Esophagus (tissue), 2 donors: ENCODE data around the gene RAPGEF2. TPM values are rescaled to one million over a fixed set of nuclear protein-coding genes. Genes with fewer than 3 reads are reported as not detected.

Experiments used
- H3K27ac ChIP-seq, 2 donors: one replicate each; pipeline ENCODE4 v1.5.1; 2013; ENCODE audit warnings: low read depth in 2 of 2, mild to moderate bottlenecking in 2 of 2, inconsistent platforms in 1 of 2, low read length in 1 of 2, moderate library complexity in 1 of 2
- H3K27me3 ChIP-seq, 2 donors: one replicate each; pipeline ENCODE4 v1.6.1; 2013; ENCODE audit warnings: low read length in 2 of 2, control low read depth in 1 of 2, mild to moderate bottlenecking in 1 of 2; ENCODE audit not compliant: insufficient read depth in 2 of 2, control insufficient read depth in 1 of 2
- H3K36me3 ChIP-seq, 2 donors: one replicate each; pipeline ENCODE4 v1.6.1; 2013; ENCODE audit warnings: low read length in 1 of 2; ENCODE audit not compliant: control insufficient read depth in 2 of 2, insufficient read depth in 2 of 2
- H3K4me1 ChIP-seq, 2 donors: one replicate each; pipeline ENCODE4 v1.6.1; 2013; ENCODE audit warnings: low read length in 1 of 2; ENCODE audit not compliant: control insufficient read depth in 2 of 2, insufficient read depth in 2 of 2
- H3K4me3 ChIP-seq, 2 donors: one replicate each; pipeline ENCODE4 v1.5.1; 2013; ENCODE audit warnings: low read length in 2 of 2, mild to moderate bottlenecking in 2 of 2, low read depth in 1 of 2, moderate library complexity in 1 of 2
- H3K9me3 ChIP-seq, 2 donors: one replicate each; pipeline ENCODE4 v1.6.1; 2013; ENCODE audit warnings: mild to moderate bottlenecking in 2 of 2, low read depth in 1 of 2, low read length in 1 of 2, moderate library complexity in 1 of 2; ENCODE audit not compliant: control insufficient read depth in 2 of 2, insufficient read depth in 1 of 2
- WGBS, 2 donors: extraction: QIAGEN DNeasy Blood & Tissue Kit; methylation state at CpG; one replicate each; pipeline ENCODE4 v1.1.7; 2013; 5-methylcytosine and 5-hydroxymethylcytosine counted together
- polyA plus RNA-seq, 2 donors: library from polyadenylated mRNA; stranded (reverse); fragments of 200-250 nt; gene quantifications; one replicate each; pipeline ENCODE4 v1.2.3, GENCODE V29; 2013
- donor health status: healthy with polysubstance abuse.
- donor health status: Bipolar disorder and iron deficiency.

Gene RAPGEF2
- polyA plus RNA-seq, 2 donors = 3.9 to 4.3 TPM

GRCh38 chr4:159171287-159171686, 68.4 kb downstream of the RAPGEF2 start:
- H3K27me3 ChIP-seq = no peaks in the 10 kb centered on the region
- peaks cover 0 to 3% of the 10 kb centered on the region in 2 donors for H3K4me1 ChIP-seq
- no peak overlapping the region for H3K4me3 ChIP-seq
- H3K36me3 ChIP-seq = no peaks in the 10 kb centered on the region
- H3K27ac ChIP-seq = no peak overlapping the region
- 76 to 83% methylated on average over 4 of the region's 4 CpGs for WGBS, 2 donors
- H3K9me3 ChIP-seq = no peaks in the 10 kb centered on the region

GRCh38 chr4:159173886-159174285, 71.0 kb downstream of the RAPGEF2 start:
- Histone ChIP-seq H3K9me3 (no peaks in the 10 kb centered on the region), H3K4me1 (peaks cover 0 to 3% of the 10 kb centered on the region in 2 donors), H3K4me3 (no peak overlapping the region), H3K27me3 (no peaks in the 10 kb centered on the region), H3K36me3 (no peaks in the 10 kb centered on the region), H3K27ac (no peak overlapping the region)
- WGBS, 2 donors = 81 to 87% methylated on average over 4 of the region's 4 CpGs

- H3K27me3 ChIP-seq = no peaks in the 10 kb centered on the region
- peaks cover 0 to 3% of the 10 kb centered on the region in 2 donors for H3K4me1 ChIP-seq
- H3K36me3 ChIP-seq = no peaks in the 10 kb centered on the region
- no peak overlapping the region for H3K4me3 ChIP-seq
- 74 to 77% methylated on average over 2 of the region's 2 CpGs for whole genome bisulfite sequencing, 2 donors
- H3K9me3 ChIP-seq = no peaks in the 10 kb centered on the region
- no peak overlapping the region for H3K27ac ChIP-seq
These were observed 71.8 kb downstream of the RAPGEF2 start for GRCh38 chr4:159174645-159175084.

GRCh38 chr4:159175085-159175988, 72.5 kb downstream of the RAPGEF2 start:
- H3K27me3 ChIP-seq = no peaks in the 10 kb centered on the region
- H3K9me3 ChIP-seq = no peaks in the 10 kb centered on the region
- no peak overlapping the region for H3K4me3 ChIP-seq
- 16 to 19% methylated on average over 14 of the region's 14 CpGs for WGBS, 2 donors
- peaks cover 0 to 3% of the 10 kb centered on the region in 2 donors for H3K4me1 ChIP-seq
- no peak overlapping the region for H3K27ac ChIP-seq
- no peaks in the 10 kb centered on the region for H3K36me3 ChIP-seq

- WGBS, 2 donors = 66 to 70% methylated on average over 4 of the region's 4 CpGs
- Histone ChIP-seq H3K27me3 (no peaks in the 10 kb centered on the region), H3K4me1 (peaks cover 0 to 3% of the 10 kb centered on the region in 2 donors), H3K9me3 (no peaks in the 10 kb centered on the region), H3K36me3 (no peaks in the 10 kb centered on the region), H3K4me3 (no peak overlapping the region), H3K27ac (no peak overlapping the region)
These were observed 73.1 kb downstream of the RAPGEF2 start for GRCh38 chr4:159175989-159176375.

- Histone ChIP-seq H3K27ac (no peak overlapping the region), H3K27me3 (no peaks in the 10 kb centered on the region), H3K36me3 (no peaks in the 10 kb centered on the region), H3K4me1 (peaks cover 0 to 3% of the 10 kb centered on the region in 2 donors), H3K4me3 (no peak overlapping the region), H3K9me3 (no peaks in the 10 kb centered on the region)
- 69 to 79% methylated on average over 5 of the region's 5 CpGs for WGBS, 2 donors
These were observed 74.6 kb downstream of the RAPGEF2 start for GRCh38 chr4:159177265-159178150.

GRCh38 chr4:159178151-159178546, 75.3 kb downstream of the RAPGEF2 start:
- H3K9me3 ChIP-seq = no peaks in the 10 kb centered on the region
- H3K4me1 ChIP-seq = peaks cover 0 to 3% of the 10 kb centered on the region in 2 donors
- H3K4me3 ChIP-seq = no peak overlapping the region
- H3K36me3 ChIP-seq = no peaks in the 10 kb centered on the region
- no peaks in the 10 kb centered on the region for H3K27me3 ChIP-seq
- 75% methylated on average over 2 of the region's 2 CpGs for WGBS, 2 donors
- H3K27ac ChIP-seq = no peak overlapping the region

GRCh38 chr4:159178979-159179969, 76.4 kb downstream of the RAPGEF2 start:
- Histone ChIP-seq H3K27ac (peak overlapping the region in 1 of 2 donors; percentile 34), H3K4me1 (peaks cover 0 to 3% of the 10 kb centered on the region in 2 donors), H3K4me3 (no peak overlapping the region), H3K9me3 (no peaks in the 10 kb centered on the region), H3K36me3 (no peaks in the 10 kb centered on the region), H3K27me3 (no peaks in the 10 kb centered on the region)
- WGBS, 2 donors = 74 to 80% methylated on average over 3 of the region's 3 CpGs
